ENCODE results near the gene IRX4. TPM values are rescaled to one million over a fixed set of nuclear protein-coding genes. Genes with fewer than 3 reads are reported as not detected.

Gene IRX4
- total and polyA plus RNA-seq, 9 of the 15 experiments (the other 6 are each of a cell fraction or from before 2014, with no cell fraction given), result not detected

DNA sequence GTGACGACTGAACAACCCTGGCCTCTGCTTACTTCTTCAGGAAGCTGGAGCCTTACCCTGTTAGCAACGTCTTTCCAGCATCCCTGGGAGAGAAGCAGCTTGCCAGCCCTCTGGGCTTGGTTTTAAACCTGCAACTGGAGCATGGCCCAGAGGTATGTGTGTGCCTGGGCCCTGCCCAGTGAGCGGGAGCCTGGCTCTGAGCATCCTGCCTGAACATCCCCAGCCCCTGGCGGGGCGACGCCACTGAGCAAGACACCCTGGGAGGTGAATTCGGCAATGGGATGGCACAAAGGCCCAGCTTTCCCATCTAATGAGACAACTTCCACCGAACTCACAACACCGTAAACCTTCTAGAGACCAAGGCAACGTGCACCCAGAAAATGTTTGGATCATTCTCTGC, 23.6 kb downstream of the IRX4 start:
- Histone ChIP-seq H2AFZ (ENCODE audit: low read depth, low read length) (no peak overlapping the region), H3K4me2 (ENCODE audit: insufficient read depth, low read length) (no peak overlapping the region), H3K9me1 (ENCODE audit: control insufficient read depth, insufficient read depth, low read length) (no peaks in the 10 kb centered on the region), H3K27ac (ENCODE audit: extremely low read depth, low read depth, low read length) (no peak overlapping the region), H3K9me3 (replicated peaks; ENCODE audit: control insufficient read depth, insufficient read depth, low read depth, low read length) (peaks cover 2% of the 10 kb centered on the region), H3K4me3 (no peak overlapping the region), H3K4me1 (replicated peaks in 1 of 2; ENCODE audit: control insufficient read depth in 2 of 2, insufficient read depth in 2 of 2, low read length in 2 of 2) (peaks cover 0 to 3% of the 10 kb centered on the region in 2 experiments; a peak in 1 of 5 replicates), H3K36me3 (ENCODE audit: control insufficient read depth, insufficient read depth, low read length) (no peaks in the 10 kb centered on the region), H3K9ac (ENCODE audit: insufficient read depth in 1 of 2, low read depth in 2 of 2, low read length in 2 of 2) (no peak overlapping the region), H3K79me2 (ENCODE audit: control insufficient read depth, insufficient read depth, low read length) (no peaks in the 10 kb centered on the region), H3K27me3 (ENCODE audit: control insufficient read depth in 2 of 2, insufficient read depth in 2 of 2, low read length in 2 of 2) (peaks cover 50 to 71% of the 10 kb centered on the region in 2 experiments), H4K20me1 (replicated peaks; ENCODE audit: control insufficient read depth, insufficient read depth, low read length) (peaks cover 15% of the 10 kb centered on the region; the same call in 1 of the 2 replicates)
- DNase-seq (ENCODE audit: extremely low read depth in 1 of 4, low spot score in 3 of 4) (no peak), ATAC-seq (no peak), FAIRE-seq (no peak)
- intact Hi-C loops (cut with micrococcal nuclease), result no loop called here
- in situ Hi-C loops (cut with MboI), result no loop called here
- POLR2A ChIA-PET, result interaction anchor here (0.5 kb wide), 1 partner anchor 80 kb away, joined by 4 read pairs; no protein-coding TSS in a partner anchor
- CTCF ChIA-PET (ENCODE audit: low intra/inter-chr PET ratio), result no interaction called here
- TF ChIP-seq, protein P1, sequence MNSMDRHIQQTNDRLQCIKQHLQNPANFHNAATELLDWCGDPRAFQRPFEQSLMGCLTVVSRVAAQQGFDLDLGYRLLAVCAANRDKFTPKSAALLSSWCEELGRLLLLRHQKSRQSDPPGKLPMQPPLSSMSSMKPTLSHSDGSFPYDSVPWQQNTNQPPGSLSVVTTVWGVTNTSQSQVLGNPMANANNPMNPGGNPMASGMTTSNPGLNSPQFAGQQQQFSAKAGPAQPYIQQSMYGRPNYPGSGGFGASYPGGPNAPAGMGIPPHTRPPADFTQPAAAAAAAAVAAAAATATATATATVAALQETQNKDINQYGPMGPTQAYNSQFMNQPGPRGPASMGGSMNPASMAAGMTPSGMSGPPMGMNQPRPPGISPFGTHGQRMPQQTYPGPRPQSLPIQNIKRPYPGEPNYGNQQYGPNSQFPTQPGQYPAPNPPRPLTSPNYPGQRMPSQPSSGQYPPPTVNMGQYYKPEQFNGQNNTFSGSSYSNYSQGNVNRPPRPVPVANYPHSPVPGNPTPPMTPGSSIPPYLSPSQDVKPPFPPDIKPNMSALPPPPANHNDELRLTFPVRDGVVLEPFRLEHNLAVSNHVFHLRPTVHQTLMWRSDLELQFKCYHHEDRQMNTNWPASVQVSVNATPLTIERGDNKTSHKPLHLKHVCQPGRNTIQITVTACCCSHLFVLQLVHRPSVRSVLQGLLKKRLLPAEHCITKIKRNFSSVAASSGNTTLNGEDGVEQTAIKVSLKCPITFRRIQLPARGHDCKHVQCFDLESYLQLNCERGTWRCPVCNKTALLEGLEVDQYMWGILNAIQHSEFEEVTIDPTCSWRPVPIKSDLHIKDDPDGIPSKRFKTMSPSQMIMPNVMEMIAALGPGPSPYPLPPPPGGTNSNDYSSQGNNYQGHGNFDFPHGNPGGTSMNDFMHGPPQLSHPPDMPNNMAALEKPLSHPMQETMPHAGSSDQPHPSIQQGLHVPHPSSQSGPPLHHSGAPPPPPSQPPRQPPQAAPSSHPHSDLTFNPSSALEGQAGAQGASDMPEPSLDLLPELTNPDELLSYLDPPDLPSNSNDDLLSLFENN (IDR thresholded peaks at IDR 0.05; ENCODE audit: low read depth in 2 of 2, low read length in 2 of 2), result no peak
- TF ChIP-seq, protein P2, sequence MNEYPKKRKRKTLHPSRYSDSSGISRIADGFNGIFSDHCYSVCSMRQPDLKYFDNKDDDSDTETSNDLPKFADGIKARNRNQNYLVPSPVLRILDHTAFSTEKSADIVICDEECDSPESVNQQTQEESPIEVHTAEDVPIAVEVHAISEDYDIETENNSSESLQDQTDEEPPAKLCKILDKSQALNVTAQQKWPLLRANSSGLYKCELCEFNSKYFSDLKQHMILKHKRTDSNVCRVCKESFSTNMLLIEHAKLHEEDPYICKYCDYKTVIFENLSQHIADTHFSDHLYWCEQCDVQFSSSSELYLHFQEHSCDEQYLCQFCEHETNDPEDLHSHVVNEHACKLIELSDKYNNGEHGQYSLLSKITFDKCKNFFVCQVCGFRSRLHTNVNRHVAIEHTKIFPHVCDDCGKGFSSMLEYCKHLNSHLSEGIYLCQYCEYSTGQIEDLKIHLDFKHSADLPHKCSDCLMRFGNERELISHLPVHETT (CRISPR knock-in tag; conservative IDR thresholded peaks at IDR 0.05 in 1 of 2, IDR thresholded peaks at IDR 0.05 in 1 of 2), result no peak
- TF ChIP-seq, protein P3, sequence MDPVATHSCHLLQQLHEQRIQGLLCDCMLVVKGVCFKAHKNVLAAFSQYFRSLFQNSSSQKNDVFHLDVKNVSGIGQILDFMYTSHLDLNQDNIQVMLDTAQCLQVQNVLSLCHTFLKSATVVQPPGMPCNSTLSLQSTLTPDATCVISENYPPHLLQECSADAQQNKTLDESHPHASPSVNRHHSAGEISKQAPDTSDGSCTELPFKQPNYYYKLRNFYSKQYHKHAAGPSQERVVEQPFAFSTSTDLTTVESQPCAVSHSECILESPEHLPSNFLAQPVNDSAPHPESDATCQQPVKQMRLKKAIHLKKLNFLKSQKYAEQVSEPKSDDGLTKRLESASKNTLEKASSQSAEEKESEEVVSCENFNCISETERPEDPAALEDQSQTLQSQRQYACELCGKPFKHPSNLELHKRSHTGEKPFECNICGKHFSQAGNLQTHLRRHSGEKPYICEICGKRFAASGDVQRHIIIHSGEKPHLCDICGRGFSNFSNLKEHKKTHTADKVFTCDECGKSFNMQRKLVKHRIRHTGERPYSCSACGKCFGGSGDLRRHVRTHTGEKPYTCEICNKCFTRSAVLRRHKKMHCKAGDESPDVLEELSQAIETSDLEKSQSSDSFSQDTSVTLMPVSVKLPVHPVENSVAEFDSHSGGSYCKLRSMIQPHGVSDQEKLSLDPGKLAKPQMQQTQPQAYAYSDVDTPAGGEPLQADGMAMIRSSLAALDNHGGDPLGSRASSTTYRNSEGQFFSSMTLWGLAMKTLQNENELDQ (CRISPR knock-in tag; IDR thresholded peaks at IDR 0.05; ENCODE audit: borderline replicate concordance), result no peak
- WGBS (ENCODE audit: insufficient coverage, low coverage, missing lambda C conversion rate), result 2% methylated on average over 10 of the region's 10 CpGs
- no TSS peak for BruUV-seq (replicated peaks)

Data from K562 (cell line).